H1 (cell line): ENCODE measurements around the gene PGD. TPM values are rescaled to one million over a fixed set of nuclear protein-coding genes. Genes with fewer than 3 reads are reported as not detected.

Experiments
- CTCF ChIA-PET: fragments of 300-600 bp; sonication (Branson Sonifier 250); formaldehyde crosslinking; loops from one replicate; lab custom pipeline; 2021; ENCODE audit not compliant: partially characterized antibody; lab: Charles Lee
- POLR2A ChIA-PET: fragments of 300-600 bp; sonication (Branson Sonifier 250); formaldehyde crosslinking; loops from one replicate; lab custom pipeline; 2021; ENCODE audit warnings: inconsistent platforms; ENCODE audit not compliant: partially characterized antibody; lab: Charles Lee
- DNase-seq, 2 experiments: peaks; one replicate each; pipeline versions ENCODE4 v3.0.0 to v3.0.0-alpha.2; 2010 to 2022; ENCODE audit warnings: low spot score in 2 of 2, low read depth in 1 of 2, mixed read lengths in 1 of 2
- FAIRE-seq: peaks from 2 replicates; lab custom pipeline; 2011; peaks lifted over from hg19 to GRCh38; lab: Jason Lieb, UNC
- H2AFZ ChIP-seq: 2 replicates; pipeline ENCODE4 v1.8.1; 2012; ENCODE audit warnings: low read length, inconsistent platforms
- H2AK5ac ChIP-seq: 2 replicates; pipeline ENCODE4 v1.6.1; 2013; ENCODE audit warnings: low read depth, low read length
- H2BK120ac ChIP-seq: replicated peaks from 2 replicates; pipeline ENCODE3; 2013; ENCODE audit warnings: low read depth, low read length, inconsistent platforms
- H2BK12ac ChIP-seq: 2 replicates; pipeline ENCODE4 v1.6.1; 2013; ENCODE audit warnings: low read depth, low read length
- H2BK15ac ChIP-seq: 2 replicates; pipeline ENCODE4 v1.6.1; 2013; ENCODE audit warnings: low read length
- H2BK20ac ChIP-seq: 2 replicates; pipeline ENCODE4 v1.6.1; 2013; ENCODE audit warnings: low read length
- H2BK5ac ChIP-seq: 2 replicates; pipeline ENCODE4 v1.6.1; 2013; ENCODE audit warnings: low read depth, low read length
- H3K14ac ChIP-seq: 2 replicates; pipeline ENCODE4 v1.6.1; 2013; ENCODE audit warnings: inconsistent platforms; ENCODE audit not compliant: insufficient read length
- H3K18ac ChIP-seq: 2 replicates; pipeline ENCODE4 v1.6.1; 2013; ENCODE audit warnings: low read length; ENCODE audit errors: extremely low read depth
- H3K23ac ChIP-seq: 2 replicates; pipeline ENCODE4 v1.6.1; 2013; ENCODE audit warnings: inconsistent platforms; ENCODE audit not compliant: insufficient read length
- H3K23me2 ChIP-seq: 2 replicates; pipeline ENCODE4 v1.6.1; 2013; ENCODE audit warnings: low read depth, low read length
- H3K27ac ChIP-seq: 2 replicates; pipeline ENCODE4 v1.6.1; 2011; ENCODE audit warnings: low read depth, low read length, inconsistent platforms
- H3K27me3 ChIP-seq, 4 experiments: replicated peaks in 1 of 4; 1 replicate in 1 of 4; 2 replicates in 3 of 4; pipeline versions ENCODE4 v1.6.1 to v1.8.1; 2011 to 2013; ENCODE audit warnings: low read length in 3 of 4, mild to moderate bottlenecking in 3 of 4, inconsistent platforms in 2 of 4, mixed read lengths in 2 of 4, moderate library complexity in 1 of 4; ENCODE audit not compliant: control insufficient read depth in 3 of 4, insufficient read depth in 3 of 4; ENCODE audit errors: extremely low read depth in 1 of 4
- H3K36me3 ChIP-seq, 4 experiments: 2 replicates each; pipeline versions ENCODE4 v1.6.1 to v1.8.1; 2011 to 2013; ENCODE audit warnings: mild to moderate bottlenecking in 4 of 4, low read length in 3 of 4, moderate library complexity in 2 of 4, control low read depth in 1 of 4, inconsistent platforms in 1 of 4; ENCODE audit not compliant: insufficient read depth in 4 of 4, control insufficient read depth in 2 of 4
- H3K4ac ChIP-seq: replicated peaks from 2 replicates; pipeline ENCODE3; 2013; ENCODE audit warnings: low read length, low read depth, mixed read lengths, inconsistent platforms; ENCODE audit not compliant: insufficient read length
- H3K4me1 ChIP-seq, 4 experiments: replicated peaks in 1 of 4; 1 replicate in 1 of 4; 2 replicates in 3 of 4; pipeline versions ENCODE4 v1.6.1 to v1.8.1; 2011 to 2013; ENCODE audit warnings: low read length in 3 of 4, inconsistent platforms in 2 of 4, mixed read lengths in 1 of 4; ENCODE audit not compliant: insufficient read depth in 4 of 4, control insufficient read depth in 3 of 4
- H3K4me2 ChIP-seq, 2 experiments: 2 replicates each; pipeline versions ENCODE4 v1.6.1 to v1.8.1; 2011 to 2013; ENCODE audit warnings: low read depth in 2 of 2, low read length in 2 of 2, control low read depth in 1 of 2, inconsistent platforms in 1 of 2, mild to moderate bottlenecking in 1 of 2; ENCODE audit not compliant: insufficient read depth in 1 of 2
- H3K4me3 ChIP-seq, 4 experiments: fragments of 200-600, 300-600 bp in 1 of 4; sonication (generic), shearing (Covaris generic), sonication (Bioruptor Twin) in 1 of 4; 2 replicates each; pipeline versions ENCODE4 v1.5.1 to v1.8.1; 2011 to 2016; ENCODE audit warnings: low read length in 4 of 4, low read depth in 3 of 4, control low read depth in 2 of 4, inconsistent platforms in 2 of 4, mild to moderate bottlenecking in 2 of 4, mixed read lengths in 1 of 4, moderate library complexity in 1 of 4; ENCODE audit not compliant: insufficient read depth in 2 of 4; ENCODE audit errors: extremely low read depth in 1 of 4
- H3K56ac ChIP-seq: replicated peaks from 2 replicates; pipeline ENCODE3; 2013; ENCODE audit warnings: low read depth, mild to moderate bottlenecking, mixed read lengths, low read length, inconsistent platforms; ENCODE audit not compliant: insufficient read length
- H3K79me1 ChIP-seq: 2 replicates; pipeline ENCODE4 v1.6.1; 2013; ENCODE audit warnings: low read depth, low read length, control low read depth
- H3K79me2 ChIP-seq, 2 experiments: 2 replicates each; pipeline versions ENCODE4 v1.6.1 to v1.8.1; 2012 to 2013; ENCODE audit warnings: low read length in 2 of 2, mild to moderate bottlenecking in 2 of 2, inconsistent platforms in 1 of 2; ENCODE audit not compliant: insufficient read depth in 2 of 2, control insufficient read depth in 1 of 2
- H3K9ac ChIP-seq, 4 experiments: replicated peaks in 1 of 4; 1 replicate in 1 of 4; 2 replicates in 3 of 4; pipeline versions ENCODE4 v1.6.1 to v1.8.1; 2011 to 2013; ENCODE audit warnings: low read depth in 3 of 4, low read length in 3 of 4, control low read depth in 2 of 4, mild to moderate bottlenecking in 2 of 4, moderate library complexity in 2 of 4, inconsistent platforms in 1 of 4; ENCODE audit errors: extremely low read depth in 1 of 4
- H3K9me3 ChIP-seq, 2 experiments: 2 replicates each; pipeline versions ENCODE4 v1.6.1 to v1.8.1; 2012 to 2013; ENCODE audit warnings: mild to moderate bottlenecking in 2 of 2, moderate library complexity in 2 of 2, control low read depth in 1 of 2, inconsistent platforms in 1 of 2, low read depth in 1 of 2, low read length in 1 of 2, mixed read lengths in 1 of 2; ENCODE audit not compliant: insufficient read depth in 2 of 2
- H4K20me1 ChIP-seq, 2 experiments: replicated peaks in 1 of 2; 2 replicates each; pipeline versions ENCODE3 to v1.8.1; 2011 to 2013; ENCODE audit warnings: inconsistent platforms in 2 of 2, low read length in 2 of 2, mild to moderate bottlenecking in 1 of 2; ENCODE audit not compliant: insufficient read depth in 2 of 2, control insufficient read depth in 1 of 2
- H4K5ac ChIP-seq: 2 replicates; pipeline ENCODE4 v1.6.1; 2013; ENCODE audit warnings: low read length, low read depth, mixed read lengths, inconsistent platforms; ENCODE audit not compliant: insufficient read length
- H4K8ac ChIP-seq: 2 replicates; pipeline ENCODE4 v1.8.0; 2013; ENCODE audit warnings: mild to moderate bottlenecking, moderate library complexity, low read length, inconsistent platforms; ENCODE audit not compliant: insufficient read depth; ENCODE audit errors: extremely low read depth
- H4K91ac ChIP-seq: replicated peaks from 2 replicates; pipeline ENCODE3; 2013; ENCODE audit warnings: low read length, mixed read lengths, inconsistent platforms; ENCODE audit not compliant: insufficient read length
- CREB1 ChIP-seq: IDR thresholded peaks from 2 replicates; pipeline ENCODE4 v1.6.1; 2012; ENCODE audit warnings: inconsistent platforms
- KDM1A ChIP-seq: fragments of 200-600, 300-600 bp; sonication (generic); IDR thresholded peaks from 2 replicates; pipeline ENCODE4 v1.7.1; 2016; ENCODE audit warnings: mild to moderate bottlenecking, low read length, borderline replicate concordance
- PHF8 ChIP-seq: fragments of 200-600 bp; sonication (generic); conservative IDR thresholded peaks from 2 replicates; pipeline ENCODE4 v1.7.1; 2012; ENCODE audit warnings: low read depth, mild to moderate bottlenecking, inconsistent platforms, low read length, moderate library complexity
- SIX5 ChIP-seq: IDR thresholded peaks from 2 replicates; pipeline ENCODE4 v1.6.1; 2011; ENCODE audit warnings: mild to moderate bottlenecking, low read depth, low read length
- SUZ12 ChIP-seq: fragments of 200-600 bp; sonication (generic); IDR thresholded peaks from 2 replicates; pipeline ENCODE4 v1.6.1; 2012; ENCODE audit warnings: mild to moderate bottlenecking, inconsistent platforms, low read length, moderate library complexity, mixed read lengths
- TCF12 ChIP-seq: IDR thresholded peaks from 2 replicates; pipeline ENCODE4 v1.6.1; 2011; ENCODE audit warnings: low read depth, mild to moderate bottlenecking, low read length
- TEAD4 ChIP-seq: IDR thresholded peaks from 2 replicates; pipeline ENCODE4 v1.6.1; 2012; ENCODE audit warnings: low read depth, low read length, inconsistent platforms, mixed read lengths
- ZNF274 ChIP-seq: IDR thresholded peaks from 2 replicates; pipeline ENCODE4 v1.7.0; 2012; ENCODE audit warnings: low read length, borderline replicate concordance; ENCODE audit errors: extremely low read depth
- WGBS, 2 experiments: shearing (Covaris generic) in 1 of 2; methylation state at CpG; one replicate each; pipeline versions ENCODE4 v1.1.6 to v1.1.7; 2013 to 2015; ENCODE audit warnings: low lambda C conversion rate in 2 of 2, mixed read lengths in 2 of 2, inconsistent platforms in 1 of 2, low coverage in 1 of 2, missing lambda C conversion rate in 1 of 2; ENCODE audit not compliant: insufficient replicate concordance in 2 of 2, insufficient coverage in 1 of 2, insufficient read length in 1 of 2; ENCODE audit errors: extremely low coverage in 1 of 2, missing lambda C conversion rate in 1 of 2; 5-methylcytosine and 5-hydroxymethylcytosine counted together
- polyA plus RNA-seq, 7 experiments: library from polyadenylated mRNA; depleted of rRNA in 3 of 7; stranded (reverse) in 5 of 7; unstranded in 2 of 7; fragments of >200 nt in 5 of 7; fragments of 200-250 nt in 2 of 7; gene quantifications; 1 replicate in 5 of 7; 2 replicates in 1 of 7; 4 replicates in 1 of 7; pipeline versions ENCODE4 v1.2.1 to v1.2.3, GENCODE V29; 2011 to 2013; ENCODE audit warnings: missing spikeins in 2 of 7, mixed read lengths in 2 of 7
- total RNA-seq: library from RNA; stranded (reverse); fragmentation: NEBNext Ultra II Directional; extraction: Animal tissue kit (Norgen Biotek cat#: 25700); gene quantifications from 2 replicates; pipeline ENCODE4 v1.2.1, GENCODE V29; 2021
- TF ChIP-seq, protein P1 (sequence below), 3 experiments: IDR thresholded peaks; 1 replicate in 2 of 3; 2 replicates in 1 of 3; pipeline versions ENCODE4 v1.5.1 to v1.6.1; 2011; ENCODE audit warnings: low read length in 3 of 3, mild to moderate bottlenecking in 3 of 3, inconsistent platforms in 2 of 3, low read depth in 1 of 3, moderate library complexity in 1 of 3; ENCODE audit not compliant: insufficient read depth in 1 of 3; ENCODE audit errors: control extremely low read depth in 1 of 3

The PGD gene
- total and polyA plus RNA-seq, 2 of the 8 experiments (the other 6 are each of a cell fraction or from before 2014, with no cell fraction given) = 191 to 331 TPM

- no peak within 1 kb of the TSS for H3K14ac ChIP-seq
- H2BK15ac ChIP-seq = peak within 1 kb of the TSS; percentile 84
- no peak within 1 kb of the TSS for H2BK12ac ChIP-seq
- H2BK120ac ChIP-seq = peak within 1 kb of the TSS; percentile 74
- H3K9ac ChIP-seq = peak within 1 kb of the TSS; percentile 83 to 94 (median 92)
- H2AK5ac ChIP-seq = no peak within 1 kb of the TSS; the same call in 1 of the 2 replicates
- H2BK20ac ChIP-seq = no peak within 1 kb of the TSS
- H3K4me1 ChIP-seq = peaks cover 0 to 5% (median under 1%) of the 10 kb centered on the region in 4 experiments; a peak in 4 of 7 replicates
- peak within 1 kb of the TSS; percentile 99 for H4K8ac ChIP-seq
- H3K9me3 ChIP-seq = no peaks in the 10 kb centered on the region
- H3K23ac ChIP-seq = no peak within 1 kb of the TSS
- peaks cover 9% of the 10 kb centered on the region for H3K23me2 ChIP-seq
- H4K20me1 ChIP-seq = no peaks in the 10 kb centered on the region
- H2BK5ac ChIP-seq = peak within 1 kb of the TSS; percentile 98
- peak within 1 kb of the TSS; percentile 96 for H3K27ac ChIP-seq
- WGBS, 2 experiments = 2% methylated on average over 69 of the region's 95 CpGs; no CpG with 5 or more reads in 1 of the 2 experiments
- no peaks in the 10 kb centered on the region for H3K27me3 ChIP-seq
- H3K56ac ChIP-seq = peak within 1 kb of the TSS; percentile 98
- H3K18ac ChIP-seq = peak within 1 kb of the TSS; percentile 99
- no peaks in the 10 kb centered on the region for H3K79me2 ChIP-seq
- peak within 1 kb of the TSS; percentile 55 to 100 for H3K4me2 ChIP-seq
- H3K36me3 ChIP-seq = no peaks in the 10 kb centered on the region
- FAIRE-seq (no peak), DNase-seq (peak; percentile 67 to 98)
- H3K4me3 ChIP-seq = peak within 1 kb of the TSS; percentile 66 to 80 (median 72)
- peak within 1 kb of the TSS; percentile 100 for H4K91ac ChIP-seq
- peak within 1 kb of the TSS; percentile 98 for H3K4ac ChIP-seq
- H2AFZ ChIP-seq = peak within 1 kb of the TSS; percentile 91
- H3K79me1 ChIP-seq = no peaks in the 10 kb centered on the region
- CTCF ChIA-PET = interaction anchor here (0.6 to 10.9 kb wide), 31 partner anchors 10 to 802 kb away, joined by 3 to 132 read pairs (median 4); partner anchors contain the start of gene PGD
- peak within 1 kb of the TSS; percentile 99 for H4K5ac ChIP-seq
- POLR2A ChIA-PET = interaction anchor here (0.9 to 3.7 kb wide), 15 partner anchors 10 to 77 kb away, joined by 3 to 23 read pairs (median 7); partner anchors contain the start of genes CORT, DFFA and PGD
- TF ChIP-seq PHF8 = peak; percentile 97
- no peak for TF ChIP-seq SUZ12
- TF ChIP-seq TCF12 = 0 out of 2 replicates have a peak, but pooled peaks have one; percentile 40
- TF ChIP-seq ZNF274 = no peak
- no peak for TF ChIP-seq SIX5
- TF ChIP-seq, protein P1, sequence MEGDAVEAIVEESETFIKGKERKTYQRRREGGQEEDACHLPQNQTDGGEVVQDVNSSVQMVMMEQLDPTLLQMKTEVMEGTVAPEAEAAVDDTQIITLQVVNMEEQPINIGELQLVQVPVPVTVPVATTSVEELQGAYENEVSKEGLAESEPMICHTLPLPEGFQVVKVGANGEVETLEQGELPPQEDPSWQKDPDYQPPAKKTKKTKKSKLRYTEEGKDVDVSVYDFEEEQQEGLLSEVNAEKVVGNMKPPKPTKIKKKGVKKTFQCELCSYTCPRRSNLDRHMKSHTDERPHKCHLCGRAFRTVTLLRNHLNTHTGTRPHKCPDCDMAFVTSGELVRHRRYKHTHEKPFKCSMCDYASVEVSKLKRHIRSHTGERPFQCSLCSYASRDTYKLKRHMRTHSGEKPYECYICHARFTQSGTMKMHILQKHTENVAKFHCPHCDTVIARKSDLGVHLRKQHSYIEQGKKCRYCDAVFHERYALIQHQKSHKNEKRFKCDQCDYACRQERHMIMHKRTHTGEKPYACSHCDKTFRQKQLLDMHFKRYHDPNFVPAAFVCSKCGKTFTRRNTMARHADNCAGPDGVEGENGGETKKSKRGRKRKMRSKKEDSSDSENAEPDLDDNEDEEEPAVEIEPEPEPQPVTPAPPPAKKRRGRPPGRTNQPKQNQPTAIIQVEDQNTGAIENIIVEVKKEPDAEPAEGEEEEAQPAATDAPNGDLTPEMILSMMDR (IDR thresholded peaks at IDR 0.05; ENCODE audit: control extremely low read depth in 1 of 3, insufficient read depth in 1 of 3, low read depth in 1 of 3, low read length in 3 of 3) = peak; percentile 84 to 92 (median 90)
- peak; percentile 69 for TF ChIP-seq CREB1
- peak; percentile 8; the same call in 1 of the 2 replicates for TF ChIP-seq KDM1A
- TF ChIP-seq TEAD4 = peak; percentile 63
Observed at GRCh38 chr1:10430216-10431069, 31.6 kb downstream of the PGD start, which contains the start of gene CENPS. Gene CENPS (plus strand): TSS chr1:10430433. CDS start chr1:10430518, 85 bp downstream.
